Endothelial cell (in vitro differentiated cells): ENCODE data around the gene TRIO. TPM values are rescaled to one million over a fixed set of nuclear protein-coding genes. Genes with fewer than 3 reads are reported as not detected.

ENCODE experiments used
- DNase-seq: peaks from one replicate; pipeline ENCODE4 v3.0.0; 2021; ENCODE audit warnings: low spot score
- H3K27ac Mint-ChIP-seq: one replicate; pipeline ENCODE4 v1.8.0; 2021; ENCODE audit warnings: mixed read lengths, inconsistent platforms; ENCODE audit not compliant: unreplicated experiment
- H3K27me3 Mint-ChIP-seq: one replicate; pipeline ENCODE4 v1.8.0; 2021; ENCODE audit warnings: mild to moderate bottlenecking, moderate library complexity, mixed read lengths, inconsistent platforms; ENCODE audit not compliant: unreplicated experiment
- H3K36me3 Mint-ChIP-seq: one replicate; pipeline ENCODE4 v1.8.0; 2021; ENCODE audit warnings: mild to moderate bottlenecking, low read depth, mixed read lengths, inconsistent platforms; ENCODE audit not compliant: unreplicated experiment
- H3K4me1 Mint-ChIP-seq: one replicate; pipeline ENCODE4 v1.8.0; 2021; ENCODE audit warnings: mild to moderate bottlenecking, mixed read lengths, inconsistent platforms; ENCODE audit not compliant: unreplicated experiment
- H3K4me3 Mint-ChIP-seq: one replicate; pipeline ENCODE4 v1.8.0; 2021; ENCODE audit warnings: mild to moderate bottlenecking, mixed read lengths, inconsistent platforms; ENCODE audit not compliant: unreplicated experiment
- H3K9me3 Mint-ChIP-seq: one replicate; pipeline ENCODE4 v1.8.0; 2021; ENCODE audit warnings: mixed read lengths, inconsistent platforms; ENCODE audit not compliant: unreplicated experiment
- CTCF ChIP-seq: fragments of 200-600 bp; sonication (generic); IDR thresholded peaks from one replicate; pipeline ENCODE4 v1.5.0; 2021; ENCODE audit warnings: antibody characterized with exemption; ENCODE audit not compliant: unreplicated experiment
- total RNA-seq: library from RNA; stranded (reverse); fragmentation: NEBNext Ultra II Directional; extraction: Animal tissue kit (Norgen Biotek cat#: 25700); gene quantifications from one replicate; pipeline ENCODE4 v1.2.1, GENCODE V29; 2021; ENCODE audit not compliant: unreplicated experiment

Gene TRIO
- total RNA-seq, 1 donor from 2014 or later: 229 TPM

GRCh38 chr5:14411216-14411615, 268.1 kb downstream of the TRIO start:
- Mint-ChIP-seq H3K9me3 (no peaks in the 10 kb centered on the region), H3K27me3 (no peaks in the 10 kb centered on the region), H3K4me3 (peak overlapping the region; percentile 74), H3K4me1 (peaks cover 4% of the 10 kb centered on the region), H3K27ac (no peak overlapping the region), H3K36me3 (peaks cover 51% of the 10 kb centered on the region)
- no peak for DNase-seq
- TF ChIP-seq CTCF: no peak

GRCh38 chr5:14413331-14413750, 270.2 kb downstream of the TRIO start:
- Mint-ChIP-seq H3K9me3 (no peaks in the 10 kb centered on the region), H3K27ac (no peak overlapping the region), H3K4me1 (peaks cover 20% of the 10 kb centered on the region), H3K36me3 (peaks cover 54% of the 10 kb centered on the region), H3K4me3 (no peak overlapping the region), H3K27me3 (peaks cover 8% of the 10 kb centered on the region)
- no peak for DNase-seq
- TF ChIP-seq CTCF: no peak

- Mint-ChIP-seq H3K4me3 (no peak overlapping the region), H3K4me1 (peaks cover 27% of the 10 kb centered on the region), H3K9me3 (no peaks in the 10 kb centered on the region), H3K36me3 (peaks cover 60% of the 10 kb centered on the region), H3K27me3 (peaks cover 12% of the 10 kb centered on the region), H3K27ac (no peak overlapping the region)
- TF ChIP-seq CTCF: no peak
- no peak for DNase-seq
Measured at GRCh38 chr5:14414007-14414406, 270.9 kb downstream of the TRIO start.

GRCh38 chr5:14414656-14415023, 271.5 kb downstream of the TRIO start:
- H3K27ac Mint-ChIP-seq: no peak overlapping the region
- DNase-seq: no peak
- peaks cover 12% of the 10 kb centered on the region for H3K27me3 Mint-ChIP-seq
- no peaks in the 10 kb centered on the region for H3K9me3 Mint-ChIP-seq
- no peak for TF ChIP-seq CTCF
- H3K36me3 Mint-ChIP-seq: peaks cover 65% of the 10 kb centered on the region
- peak overlapping the region; percentile 13 for H3K4me3 Mint-ChIP-seq
- peaks cover 32% of the 10 kb centered on the region for H3K4me1 Mint-ChIP-seq

GRCh38 chr5:14415024-14415697, 272.0 kb downstream of the TRIO start:
- peaks cover 63% of the 10 kb centered on the region for H3K36me3 Mint-ChIP-seq
- H3K4me3 Mint-ChIP-seq: no peak overlapping the region
- no peak for DNase-seq
- TF ChIP-seq CTCF: no peak
- peak overlapping the region; percentile 57 for H3K27ac Mint-ChIP-seq
- H3K9me3 Mint-ChIP-seq: no peaks in the 10 kb centered on the region
- peaks cover 12% of the 10 kb centered on the region for H3K27me3 Mint-ChIP-seq
- peaks cover 37% of the 10 kb centered on the region for H3K4me1 Mint-ChIP-seq
